GOT3 (cell line): ENCODE results near the gene SCYGR3.

Experiments
- DNase-seq: peaks from one replicate; lab custom pipeline; 2025; ENCODE audit warnings: mixed read lengths; lab: John Stamatoyannopoulos, UW

Gene SCYGR3

GRCh38 chr2:227614740-227615139 is at the start of gene SCYGR3:
TSS of gene SCYGR3 (minus strand) at chr2:227614840. CDS start at chr2:227614840, 0 bp downstream.
- DNase-seq: no peak

- DNase-seq: no peak
Measured at GRCh38 chr2:227661827-227662226, 47.2 kb upstream of the SCYGR3 start.

GRCh38 chr2:227661025-227661649 is 46.5 kb upstream of the SCYGR3 start:
- no peak for DNase-seq

- no peak for DNase-seq
Measured at GRCh38 chr2:227657199-227657845, 42.7 kb upstream of the SCYGR3 start.

GRCh38 chr2:227655454-227655853 is 40.8 kb upstream of the SCYGR3 start:
- no peak for DNase-seq

GRCh38 chr2:227654426-227654825 is 39.8 kb upstream of the SCYGR3 start:
- no peak for DNase-seq

GRCh38 chr2:227653419-227653818 is 38.8 kb upstream of the SCYGR3 start:
- DNase-seq: no peak

- no peak for DNase-seq
Measured at GRCh38 chr2:227643990-227644551, 29.4 kb upstream of the SCYGR3 start.

- DNase-seq: no peak
Measured at GRCh38 chr2:227642656-227643055, 28.0 kb upstream of the SCYGR3 start.

- DNase-seq: no peak
Measured at GRCh38 chr2:227634201-227634600, 19.6 kb upstream of the SCYGR3 start.

GRCh38 chr2:227632827-227633226 is 18.2 kb upstream of the SCYGR3 start:
- no peak for DNase-seq

GRCh38 chr2:227630322-227630721 is 15.7 kb upstream of the SCYGR3 start:
- no peak for DNase-seq

- DNase-seq: no peak
Measured at GRCh38 chr2:227629435-227629834, 14.8 kb upstream of the SCYGR3 start.

- no peak for DNase-seq
Measured at GRCh38 chr2:227627769-227628168, 13.1 kb upstream of the SCYGR3 start.

- DNase-seq: no peak
Measured at GRCh38 chr2:227626580-227627151, 12.0 kb upstream of the SCYGR3 start.

- DNase-seq: no peak
Measured at GRCh38 chr2:227625420-227625819, 10.8 kb upstream of the SCYGR3 start.

- no peak for DNase-seq
Measured at GRCh38 chr2:227623226-227623625, 8.6 kb upstream of the SCYGR3 start.

- DNase-seq: no peak
Measured at GRCh38 chr2:227617316-227618230, 2.9 kb upstream of the SCYGR3 start, which contains the start of gene SCYGR4. TSS of gene SCYGR4 (plus strand) at chr2:227617498. CDS start at chr2:227617498, 0 bp downstream.

GRCh38 chr2:227616631-227617030 is 2.0 kb upstream of the SCYGR3 start:
- no peak for DNase-seq

- DNase-seq: no peak
Measured at GRCh38 chr2:227615906-227616305, 1.3 kb upstream of the SCYGR3 start.

- DNase-seq: no peak
Measured at GRCh38 chr2:227615181-227615580, 541 bp upstream of the SCYGR3 start.

GRCh38 chr2:227614246-227614645 is 394 bp downstream of the SCYGR3 start:
- DNase-seq: no peak
